ENCODE results near the gene PTPRM.

- TF ChIP-seq CTCF (IDR thresholded peaks at IDR 0.05; ENCODE audit: low read length) (no peak), EZH2phosphoT487 (IDR thresholded peaks at IDR 0.05; ENCODE audit: low read length) (no peak), EZH2 (optimal IDR thresholded peaks at IDR 0.05; ENCODE audit: low read depth, low read length) (no peak)
Measured at GRCh38 chr18:8439055-8439454, 871.9 kb downstream of the PTPRM start.
